Smooth muscle cell (in vitro differentiated cells): ENCODE data around the gene PASK. TPM values are rescaled to one million over a fixed set of nuclear protein-coding genes. Genes with fewer than 3 reads are reported as not detected.

Experiments used
- DNase-seq: peaks from one replicate; lab custom pipeline; 2025; ENCODE audit not compliant: unreplicated experiment; lab: John Stamatoyannopoulos, UW
- H2AFZ ChIP-seq: fragments of 200-600 bp; sonication (generic); 2 replicates; pipeline ENCODE4 v1.6.0; 2016; ENCODE audit warnings: antibody characterized with exemption, low read depth, mild to moderate bottlenecking
- H3F3A ChIP-seq: fragments of 200-600 bp; sonication (generic); 2 replicates; pipeline ENCODE4 v1.6.0; 2017; ENCODE audit warnings: antibody characterized with exemption, low read depth
- H3K27ac ChIP-seq: fragments of 200-600 bp; sonication (generic); 2 replicates; pipeline ENCODE4 v1.5.1; 2016; ENCODE audit warnings: low read depth, mild to moderate bottlenecking
- H3K27me3 ChIP-seq: fragments of 200-600 bp; sonication (generic); 2 replicates; pipeline ENCODE4 v1.6.1; 2016; ENCODE audit warnings: low read depth, mild to moderate bottlenecking
- H3K36me3 ChIP-seq: fragments of 200-600 bp; sonication (generic); 2 replicates; pipeline ENCODE4 v1.5.1; 2016; ENCODE audit warnings: low read depth
- H3K4me1 ChIP-seq: fragments of 200-600 bp; sonication (generic); 2 replicates; pipeline ENCODE4 v1.5.1; 2016; ENCODE audit warnings: low read depth
- H3K4me2 ChIP-seq: fragments of 200-600 bp; sonication (generic); 2 replicates; pipeline ENCODE4 v1.6.0; 2016; ENCODE audit warnings: mild to moderate bottlenecking
- H3K4me3 ChIP-seq: fragments of 200-600 bp; sonication (generic); 2 replicates; pipeline ENCODE4 v1.5.1; 2016; ENCODE audit warnings: mild to moderate bottlenecking
- H3K79me2 ChIP-seq: fragments of 200-600 bp; sonication (generic); 2 replicates; pipeline ENCODE4 v1.6.0; 2016; ENCODE audit warnings: low read depth, mild to moderate bottlenecking
- H3K9ac ChIP-seq: fragments of 200-600 bp; sonication (generic); 2 replicates; pipeline ENCODE4 v1.6.0; 2016; ENCODE audit warnings: low read depth
- H3K9me3 ChIP-seq: fragments of 200-600 bp; sonication (generic); replicated peaks from 2 replicates; pipeline ENCODE4 v1.5.1; 2016; ENCODE audit warnings: low read depth
- H4K20me1 ChIP-seq: fragments of 200-600 bp; sonication (generic); 2 replicates; pipeline ENCODE4 v1.6.0; 2016; ENCODE audit warnings: low read depth
- WGBS: methylation state at CpG from one replicate; pipeline ENCODE4 v1.1.7; 2016; ENCODE audit warnings: low lambda C conversion rate; 5-methylcytosine and 5-hydroxymethylcytosine counted together
- polyA plus RNA-seq: library from polyadenylated mRNA; unstranded; fragments of >200 nt; fragmentation: Nextera tagmentation; extraction: Ambion mirVana; gene quantifications from 2 replicates; pipeline ENCODE4 v1.2.1, GENCODE V29; 2016
- total RNA-seq: library from RNA; depleted of rRNA; stranded (reverse); fragments of >200 nt; gene quantifications from 2 replicates; pipeline ENCODE4 v1.2.3, GENCODE V29; 2014
- TF ChIP-seq, protein P1 (sequence below): fragments of 200-600 bp; sonication (generic); IDR thresholded peaks from 2 replicates; pipeline ENCODE4 v1.5.1; 2017; ENCODE audit warnings: borderline replicate concordance, mild to moderate bottlenecking, antibody characterized with exemption; ENCODE audit not compliant: insufficient read depth, poor library complexity, severe bottlenecking

Gene PASK
- total and polyA plus RNA-seq, 2 experiments from 2014 or later: 2.6 TPM

DNA sequence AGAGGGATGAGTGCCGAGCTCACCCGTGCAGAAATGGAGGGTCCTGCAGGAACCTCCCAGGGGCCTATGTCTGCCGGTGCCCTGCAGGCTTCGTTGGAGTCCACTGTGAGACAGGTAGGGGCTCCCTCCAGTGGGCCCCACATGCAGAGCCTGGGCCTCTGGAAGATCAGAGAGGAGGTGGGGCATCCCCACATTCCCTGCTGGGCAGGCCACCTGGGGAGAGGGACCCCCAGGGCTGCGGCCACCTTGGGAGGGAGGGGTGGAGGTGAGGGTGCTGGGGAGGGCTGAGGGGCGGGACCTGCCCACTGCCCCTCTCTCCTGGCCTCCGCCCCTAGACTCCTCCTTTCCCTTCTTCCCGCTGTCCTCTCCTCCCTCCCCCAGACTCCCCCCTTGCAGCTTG lies 85.7 kb downstream of the PASK start:
- H3K27ac ChIP-seq: no peak overlapping the region
- H3K9me3 ChIP-seq: no peaks in the 10 kb centered on the region
- no peaks in the 10 kb centered on the region for H4K20me1 ChIP-seq
- no peak overlapping the region for H3K9ac ChIP-seq
- no peaks in the 10 kb centered on the region for H3F3A ChIP-seq
- H3K4me1 ChIP-seq: no peaks in the 10 kb centered on the region
- TF ChIP-seq, protein P1, sequence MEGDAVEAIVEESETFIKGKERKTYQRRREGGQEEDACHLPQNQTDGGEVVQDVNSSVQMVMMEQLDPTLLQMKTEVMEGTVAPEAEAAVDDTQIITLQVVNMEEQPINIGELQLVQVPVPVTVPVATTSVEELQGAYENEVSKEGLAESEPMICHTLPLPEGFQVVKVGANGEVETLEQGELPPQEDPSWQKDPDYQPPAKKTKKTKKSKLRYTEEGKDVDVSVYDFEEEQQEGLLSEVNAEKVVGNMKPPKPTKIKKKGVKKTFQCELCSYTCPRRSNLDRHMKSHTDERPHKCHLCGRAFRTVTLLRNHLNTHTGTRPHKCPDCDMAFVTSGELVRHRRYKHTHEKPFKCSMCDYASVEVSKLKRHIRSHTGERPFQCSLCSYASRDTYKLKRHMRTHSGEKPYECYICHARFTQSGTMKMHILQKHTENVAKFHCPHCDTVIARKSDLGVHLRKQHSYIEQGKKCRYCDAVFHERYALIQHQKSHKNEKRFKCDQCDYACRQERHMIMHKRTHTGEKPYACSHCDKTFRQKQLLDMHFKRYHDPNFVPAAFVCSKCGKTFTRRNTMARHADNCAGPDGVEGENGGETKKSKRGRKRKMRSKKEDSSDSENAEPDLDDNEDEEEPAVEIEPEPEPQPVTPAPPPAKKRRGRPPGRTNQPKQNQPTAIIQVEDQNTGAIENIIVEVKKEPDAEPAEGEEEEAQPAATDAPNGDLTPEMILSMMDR: no peak
- WGBS: 74% methylated on average over 4 of the region's 8 CpGs
- no peak overlapping the region for H2AFZ ChIP-seq
- peak overlapping the region; percentile 23 for H3K4me3 ChIP-seq
- H3K4me2 ChIP-seq: peak overlapping the region; percentile 67
- H3K36me3 ChIP-seq: no peaks in the 10 kb centered on the region
- DNase-seq: no peak
- H3K79me2 ChIP-seq: no peaks in the 10 kb centered on the region
- peaks cover 4% of the 10 kb centered on the region for H3K27me3 ChIP-seq

DNA sequence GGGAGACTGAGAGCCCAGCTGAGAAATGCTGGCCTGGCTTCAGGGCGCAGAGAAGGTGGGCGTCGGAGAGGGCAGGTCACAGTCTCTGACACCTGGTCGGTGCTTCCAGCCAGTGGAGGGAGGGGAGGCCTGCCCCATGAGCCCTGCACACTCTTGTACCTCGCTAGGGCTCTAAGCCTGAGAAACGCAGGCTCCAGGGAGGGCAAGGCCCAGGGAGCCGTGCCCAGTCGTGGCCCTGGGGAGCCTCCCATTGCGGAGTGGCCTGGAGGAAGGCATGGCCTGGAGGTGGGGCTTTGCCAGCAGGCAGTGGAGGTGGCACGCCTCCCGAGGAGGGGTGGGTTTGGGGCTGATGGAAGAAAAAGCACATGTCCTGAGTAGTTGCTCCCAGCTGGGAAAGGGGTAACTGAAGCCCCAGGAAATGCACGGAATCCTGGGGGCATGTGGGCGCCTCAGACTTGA lies 86.2 kb downstream of the PASK start:
- Histone ChIP-seq H3K27ac (no peak overlapping the region), H4K20me1 (no peaks in the 10 kb centered on the region), H3K4me1 (no peaks in the 10 kb centered on the region), H3K9me3 (no peaks in the 10 kb centered on the region), H3K79me2 (no peaks in the 10 kb centered on the region), H3F3A (no peaks in the 10 kb centered on the region), H3K36me3 (no peaks in the 10 kb centered on the region), H3K9ac (no peak overlapping the region), H3K4me2 (no peak overlapping the region), H2AFZ (no peak overlapping the region), H3K4me3 (no peak overlapping the region), H3K27me3 (peaks cover 4% of the 10 kb centered on the region)
- no peak for DNase-seq
- WGBS: 77% methylated on average over 13 of the region's 13 CpGs
- TF ChIP-seq, protein P1: no peak

DNA sequence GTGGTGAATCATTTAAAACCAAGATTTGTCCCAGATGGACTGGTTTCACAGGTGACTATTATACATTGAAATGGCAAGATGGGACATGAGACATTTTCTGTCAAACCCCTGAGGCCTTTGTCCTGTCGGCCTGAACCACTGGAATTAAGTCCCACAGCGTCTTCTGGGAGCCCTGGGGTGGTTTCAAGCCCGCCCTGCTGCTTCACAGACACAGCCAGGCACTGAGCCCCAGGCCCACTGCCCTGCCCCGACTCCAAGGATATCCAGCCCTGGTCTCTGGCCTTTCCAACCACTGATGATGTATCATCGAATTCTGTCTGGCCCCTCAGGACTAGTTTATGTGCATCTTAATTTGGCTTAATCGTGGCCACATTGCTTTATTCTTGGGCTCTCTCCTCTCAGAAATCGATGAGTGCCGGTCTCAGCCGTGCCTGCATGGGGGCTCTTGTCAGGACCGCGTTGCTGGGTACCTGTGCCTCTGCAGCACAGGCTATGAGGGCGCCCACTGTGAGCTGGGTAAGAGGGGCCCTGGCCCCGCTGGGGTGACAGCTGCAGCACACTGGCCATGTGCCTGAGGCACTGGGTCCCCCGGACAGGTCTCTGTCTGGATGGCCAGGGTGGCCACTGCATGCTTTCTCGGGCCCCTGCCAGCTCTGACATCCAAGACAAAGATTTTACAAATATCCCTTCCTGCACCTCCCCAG lies 86.7 kb downstream of the PASK start:
- Histone ChIP-seq H3K9ac (no peak overlapping the region), H3K27me3 (peaks cover 4% of the 10 kb centered on the region), H3K36me3 (no peaks in the 10 kb centered on the region), H3K79me2 (no peaks in the 10 kb centered on the region), H3K4me1 (no peaks in the 10 kb centered on the region), H4K20me1 (no peaks in the 10 kb centered on the region), H2AFZ (no peak overlapping the region), H3K27ac (peak overlapping the region; percentile 30), H3K9me3 (no peaks in the 10 kb centered on the region), H3K4me3 (no peak overlapping the region), H3K4me2 (no peak overlapping the region), H3F3A (no peaks in the 10 kb centered on the region)
- TF ChIP-seq, protein P1: no peak
- no peak for DNase-seq
- WGBS: 85% methylated on average over 15 of the region's 15 CpGs

DNA sequence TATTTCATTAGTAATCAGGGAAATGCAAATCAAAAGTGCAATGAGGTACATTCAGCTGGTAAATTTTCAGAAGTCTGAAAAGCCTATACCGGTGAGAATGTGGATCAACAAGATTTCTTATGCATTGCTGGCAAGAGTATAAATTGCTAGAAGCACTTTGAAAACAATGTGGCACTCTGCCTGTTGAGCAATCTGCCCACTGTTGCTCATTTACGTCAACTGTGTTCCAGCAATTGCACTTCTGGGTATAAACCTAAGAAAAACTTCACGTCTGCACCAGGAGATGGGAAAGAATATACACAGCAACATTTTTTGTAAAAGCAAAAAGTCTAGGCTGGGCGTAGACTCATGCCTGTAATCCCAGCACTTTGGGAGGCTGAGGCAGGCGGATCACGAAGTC lies 88.0 kb downstream of the PASK start:
- Histone ChIP-seq H3K4me3 (no peak overlapping the region), H3K79me2 (no peaks in the 10 kb centered on the region), H2AFZ (no peak overlapping the region), H3K9ac (no peak overlapping the region), H3K27ac (peak overlapping the region; percentile 15), H3K36me3 (no peaks in the 10 kb centered on the region), H4K20me1 (no peaks in the 10 kb centered on the region), H3K27me3 (peaks cover 4% of the 10 kb centered on the region), H3K4me1 (no peaks in the 10 kb centered on the region), H3F3A (no peaks in the 10 kb centered on the region), H3K4me2 (no peak overlapping the region), H3K9me3 (no peaks in the 10 kb centered on the region)
- whole genome bisulfite sequencing: 80% methylated on average over 6 of the region's 6 CpGs
- TF ChIP-seq, protein P1: no peak
- DNase-seq: no peak
